PC-9 (cell line): Measurements from ENCODE around the gene NRROS.

Experiments used
- CTCF ChIP-seq: fragments of 200-600 bp; sonication (generic); conservative IDR thresholded peaks from 2 replicates; pipeline ENCODE4 v1.6.1; 2017; ENCODE audit warnings: mixed run types, antibody characterized with exemption, mild to moderate bottlenecking, moderate library complexity
- EZH2 ChIP-seq: fragments of 200-600 bp; sonication (generic); IDR thresholded peaks from 2 replicates; pipeline ENCODE4 v1.8.0; 2017; ENCODE audit warnings: antibody characterized with exemption, low read depth

GRCh38 chr3:196634829-196635228, 4.7 kb upstream of the NRROS start:
- TF ChIP-seq CTCF (no peak), EZH2 (no peak)
